GM20000 (cell line): ENCODE measurements around the gene GPR160.
A peak's percentile ranks its signal among the peaks of the same experiment; 100 is the strongest.

Experiments used
- DNase-seq: peaks from one replicate; pipeline ENCODE4 v3.0.0; 2012; ENCODE audit warnings: low spot score
- CTCF ChIP-seq: IDR thresholded peaks from 2 replicates; pipeline ENCODE4 v1.5.1; 2012; ENCODE audit warnings: mild to moderate bottlenecking, control low read depth; ENCODE audit errors: extremely low read depth, missing control alignments

GPR160 gene

DNA sequence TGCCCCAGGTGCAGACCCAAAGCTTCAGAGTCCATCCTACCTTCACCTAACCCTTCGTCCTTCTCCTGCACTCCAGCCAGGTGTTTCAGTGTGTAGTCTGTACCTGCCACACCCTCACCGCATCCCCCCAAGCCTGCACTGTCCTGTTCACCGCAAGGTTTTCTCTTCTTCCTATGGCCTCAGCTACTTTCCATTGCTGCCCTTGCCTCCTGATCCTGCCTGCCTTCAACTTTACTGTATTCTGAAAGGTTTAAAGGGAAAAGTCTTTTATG lies 9.3 kb downstream of the GPR160 start:
- no peak for TF ChIP-seq CTCF
- DNase-seq: no peak

DNA sequence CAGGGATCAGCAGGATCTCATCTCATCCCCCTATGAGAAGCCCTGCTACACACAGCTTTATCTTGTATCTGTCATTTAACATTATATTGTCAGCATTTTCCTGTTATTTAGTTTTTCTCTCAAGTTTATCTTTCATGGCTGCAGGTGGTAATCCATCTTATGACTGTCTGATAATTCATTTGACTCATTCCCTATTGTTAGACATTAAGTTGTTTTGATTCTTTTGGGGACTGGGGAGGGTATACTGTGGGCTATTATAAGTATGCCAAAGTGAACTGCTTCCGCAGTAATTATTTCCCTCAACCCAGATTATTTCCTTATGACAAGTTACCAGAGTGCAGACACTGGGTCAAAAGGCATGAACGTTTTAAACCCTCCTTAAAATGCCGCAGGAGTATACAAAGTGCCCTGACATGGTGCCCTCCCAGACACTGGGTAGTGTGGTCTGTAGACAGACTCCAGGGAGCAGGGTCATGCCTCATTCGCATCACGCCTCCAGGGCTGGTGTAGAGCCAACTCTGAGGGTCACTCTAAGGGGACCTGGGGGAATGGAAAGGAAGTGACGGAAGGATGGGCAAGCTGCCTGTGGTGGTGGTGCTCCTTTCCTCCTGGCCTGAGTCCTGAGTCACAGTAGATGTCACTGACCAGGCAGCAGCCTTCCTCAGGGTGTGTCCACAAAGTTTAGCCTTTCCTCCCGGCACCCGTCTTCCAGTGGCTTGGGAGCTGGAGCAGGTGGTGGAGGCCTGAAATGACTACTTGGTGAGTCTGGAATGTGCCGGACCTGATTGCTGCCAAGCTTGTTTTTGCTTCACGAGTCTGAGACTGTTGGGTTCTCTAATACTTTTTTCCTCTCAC lies 11.6 kb downstream of the GPR160 start:
- DNase-seq: no peak
- no peak for TF ChIP-seq CTCF

GRCh38 chr3:170050753-170051152 lies 13.0 kb downstream of the GPR160 start:
- no peak for TF ChIP-seq CTCF
- DNase-seq: no peak

DNA sequence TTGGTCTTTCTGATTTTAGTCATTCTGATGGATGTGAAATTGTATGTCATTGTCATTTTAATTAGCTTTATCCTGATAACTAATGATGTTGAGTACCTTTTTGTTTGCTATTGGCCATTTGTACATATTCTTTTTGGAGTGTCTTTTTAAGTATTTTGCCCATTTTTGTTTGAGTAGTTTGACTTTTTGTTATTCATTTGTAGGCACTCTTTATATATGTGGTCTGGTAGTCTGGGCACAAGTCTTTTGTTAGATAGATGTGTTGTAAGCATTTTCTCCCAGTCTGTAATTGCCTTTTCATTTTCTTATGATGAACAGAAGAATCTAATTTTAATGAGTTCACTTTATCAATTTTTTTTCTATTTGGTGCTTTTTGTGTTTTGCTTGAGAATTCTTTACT lies 14.6 kb downstream of the GPR160 start:
- TF ChIP-seq CTCF: no peak
- DNase-seq: no peak

DNA sequence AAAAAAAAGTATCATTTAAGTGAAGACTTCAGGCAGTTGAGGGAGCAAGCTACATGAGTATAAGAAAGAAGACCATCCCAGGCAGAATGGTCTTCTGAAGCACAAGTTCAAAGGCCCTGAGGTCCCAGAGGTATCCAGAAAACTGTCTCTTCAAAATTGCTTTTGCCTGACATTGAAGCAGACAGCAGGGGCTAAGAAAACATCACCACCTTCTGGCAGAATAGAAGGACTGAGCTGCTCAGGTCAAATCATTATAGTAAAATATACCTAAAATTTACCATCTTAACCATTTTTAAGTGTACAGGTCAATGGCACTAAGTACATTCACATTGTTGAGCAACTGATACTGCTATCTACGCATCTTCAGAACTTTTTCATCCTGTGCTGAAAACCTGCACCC lies 16.4 kb downstream of the GPR160 start:
- peak; percentile 32 for TF ChIP-seq CTCF
- DNase-seq: peak; percentile 47

- no peak for TF ChIP-seq CTCF
- DNase-seq: peak; percentile 63
Observed at GRCh38 chr3:170055209-170055608, 17.4 kb downstream of the GPR160 start.

DNA sequence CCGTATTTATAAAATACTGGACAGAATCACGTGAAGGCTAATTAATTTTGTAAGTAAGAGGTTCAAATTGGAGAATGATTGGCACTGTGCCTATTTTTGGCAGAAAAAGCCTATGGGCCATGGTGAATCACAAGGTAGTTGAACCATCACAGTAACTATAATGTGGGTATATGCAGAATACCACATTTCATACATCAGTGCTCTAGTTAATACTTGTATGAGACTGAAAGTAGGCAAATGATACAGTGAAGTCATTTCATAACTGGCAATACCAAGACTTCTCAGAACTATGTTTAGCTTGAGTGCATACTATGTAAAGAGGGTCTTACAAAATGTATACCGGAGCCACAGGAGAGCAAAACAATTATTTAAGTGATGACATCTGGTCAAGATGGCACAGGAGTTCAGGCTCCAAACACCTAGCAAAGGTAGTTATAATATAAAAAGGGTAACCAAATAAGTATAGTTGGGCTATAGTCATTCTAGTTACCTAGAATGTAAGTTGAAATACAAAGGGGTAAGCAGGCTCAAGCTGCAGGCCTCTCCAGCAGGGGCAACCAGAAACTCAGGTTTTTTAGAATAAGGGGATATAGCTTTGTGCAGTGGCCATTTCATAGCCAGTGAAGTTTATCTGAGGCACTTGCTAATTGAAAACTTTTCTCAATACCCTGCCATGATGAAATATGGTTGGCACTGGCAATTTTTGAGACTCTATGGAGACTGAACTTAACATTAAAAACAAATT lies 19.1 kb downstream of the GPR160 start:
- DNase-seq: peak; percentile 76
- TF ChIP-seq CTCF: no peak
